GM12878 (cell line): Measurements from ENCODE around the gene ZFC3H1. TPM values are rescaled to one million over a fixed set of nuclear protein-coding genes. Genes with fewer than 3 reads are reported as not detected.

ENCODE experiments used
- ATF7 ChIP-seq: fragments of 450-650 bp; IDR thresholded peaks from 2 replicates; pipeline ENCODE4 v1.6.1; 2016; ENCODE audit warnings: low read depth, mild to moderate bottlenecking
- BCL11A ChIP-seq: IDR thresholded peaks from 2 replicates; pipeline ENCODE4 v1.6.1; 2011; ENCODE audit warnings: low read depth, low read length
- EGR1 ChIP-seq, 2 experiments: IDR thresholded peaks; 1 replicate in 1 of 2; 2 replicates in 1 of 2; pipeline ENCODE4 v1.6.1; 2011 to 2012; ENCODE audit warnings: low read depth in 2 of 2, low read length in 2 of 2, borderline replicate concordance in 1 of 2, mild to moderate bottlenecking in 1 of 2, moderate library complexity in 1 of 2
- EP300 ChIP-seq, 2 experiments: fragments of 150-350 bp in 1 of 2; IDR thresholded peaks; 2 replicates each; pipeline ENCODE4 v1.6.1; 2011 to 2012; ENCODE audit warnings: low read depth in 2 of 2, low read length in 2 of 2, borderline replicate concordance in 1 of 2, improper control_type of control experiment in 1 of 2, inconsistent platforms in 1 of 2; ENCODE audit not compliant: control insufficient read depth in 1 of 2
- FOXM1 ChIP-seq: IDR thresholded peaks from 2 replicates; pipeline ENCODE4 v1.6.1; 2012; ENCODE audit warnings: low read depth, mild to moderate bottlenecking, inconsistent platforms, low read length, moderate library complexity
- JUND ChIP-seq: IDR thresholded peaks from 2 replicates; pipeline ENCODE4 v1.6.1; 2012; ENCODE audit warnings: low read depth, mild to moderate bottlenecking, low read length, improper control_type of control experiment, moderate library complexity
- NFYB ChIP-seq: IDR thresholded peaks from 2 replicates; pipeline ENCODE4 v1.6.1; 2011; ENCODE audit warnings: low read depth, mild to moderate bottlenecking, low read length, improper control_type of control experiment, moderate library complexity; ENCODE audit not compliant: insufficient read depth
- PML ChIP-seq: IDR thresholded peaks from 2 replicates; pipeline ENCODE4 v1.6.1; 2012; ENCODE audit warnings: low read length, inconsistent platforms
- POLR2AphosphoS5 ChIP-seq: IDR thresholded peaks from 2 replicates; pipeline ENCODE4 v1.6.1; 2011; ENCODE audit warnings: mild to moderate bottlenecking, low read length, inconsistent platforms
- RAD21 ChIP-seq: IDR thresholded peaks from 2 replicates; pipeline ENCODE4 v1.6.1; 2011; ENCODE audit warnings: mild to moderate bottlenecking, low read depth, low read length, moderate library complexity; ENCODE audit not compliant: insufficient read depth
- RBBP5 ChIP-seq: fragments of 200-600 bp; sonication (generic); conservative IDR thresholded peaks from 2 replicates; pipeline ENCODE4 v1.6.1; 2016
- RUNX3 ChIP-seq: IDR thresholded peaks from 2 replicates; pipeline ENCODE4 v1.6.1; 2012; ENCODE audit warnings: low read length, inconsistent platforms
- SPI1 ChIP-seq: IDR thresholded peaks from 2 replicates; pipeline ENCODE4 v1.6.1; 2011; ENCODE audit warnings: low read depth, mild to moderate bottlenecking, low read length, moderate library complexity, borderline replicate concordance; ENCODE audit not compliant: insufficient read depth
- SREBF1 ChIP-seq: IDR thresholded peaks from 2 replicates; pipeline ENCODE4 v1.6.1; 2012; ENCODE audit warnings: mild to moderate bottlenecking, low read length
- SUPT20H ChIP-seq: IDR thresholded peaks from 2 replicates; pipeline ENCODE4 v1.6.1; 2011; ENCODE audit warnings: low read depth, mild to moderate bottlenecking, low read length, moderate library complexity, borderline replicate concordance; ENCODE audit not compliant: control insufficient read depth
- TCF7 ChIP-seq: IDR thresholded peaks from 2 replicates; pipeline ENCODE4 v1.6.1; 2014; ENCODE audit warnings: antibody characterized with exemption, borderline replicate concordance
- WRNIP1 ChIP-seq: IDR thresholded peaks from 2 replicates; pipeline ENCODE4 v1.6.1; 2011; ENCODE audit warnings: low read depth, low read length, improper control_type of control experiment, borderline replicate concordance
- YY1 ChIP-seq: IDR thresholded peaks from 2 replicates; pipeline ENCODE4 v1.6.1; 2011; ENCODE audit warnings: low read depth, mild to moderate bottlenecking, low read length
- ZNF207 ChIP-seq: fragments of 450-650 bp; IDR thresholded peaks from 2 replicates; pipeline ENCODE4 v1.6.1; 2014; ENCODE audit warnings: antibody characterized with exemption, mild to moderate bottlenecking, borderline replicate concordance
- polyA plus RNA-seq, 11 experiments: library from polyadenylated mRNA; depleted of rRNA in 4 of 11; unstranded in 6 of 11; stranded (reverse) in 5 of 11; fragments of >200 nt; fragmentation: Nextera tagmentation in 4 of 11; fragmentation: Illumina TruSeq in 1 of 11; extraction: Ambion mirVana in 4 of 11; extraction: Trizol in 1 of 11; gene quantifications; 1 replicate in 1 of 11; 2 replicates in 10 of 11; pipeline versions ENCODE4 v1.2.1 to v1.2.3, GENCODE V29; 2011 to 2016; ENCODE audit warnings: inconsistent platforms in 2 of 11, missing spikeins in 2 of 11, low read depth in 1 of 11
- total RNA-seq, 4 experiments: library from RNA; depleted of rRNA in 3 of 4; stranded (reverse); fragments of >200 nt in 3 of 4; fragmentation: Illumina TruSeq in 1 of 4; extraction: Trizol in 1 of 4; gene quantifications; 2 replicates each; pipeline versions ENCODE4 v1.2.1 to v1.2.3, GENCODE V29; 2013 to 2021
- TF ChIP-seq, protein P1 (sequence below): IDR thresholded peaks from 2 replicates; pipeline ENCODE4 v1.6.1; 2011; ENCODE audit warnings: low read depth, low read length, improper control_type of control experiment, borderline replicate concordance
- TF ChIP-seq, protein P2 (sequence below): IDR thresholded peaks from 2 replicates; pipeline ENCODE4 v1.6.1; 2012; ENCODE audit warnings: low read length, inconsistent platforms
- TF ChIP-seq, protein P3 (sequence below): IDR thresholded peaks from 2 replicates; pipeline ENCODE4 v1.6.1; 2011; ENCODE audit warnings: borderline replicate concordance, low read depth, mild to moderate bottlenecking, moderate library complexity, low read length; ENCODE audit not compliant: insufficient read depth, poor library complexity, severe bottlenecking
- TF ChIP-seq, protein P4 (sequence below): IDR thresholded peaks from 2 replicates; pipeline ENCODE4 v1.6.1; 2012; ENCODE audit warnings: mild to moderate bottlenecking, low read depth, low read length

The ZFC3H1 gene
- total and polyA plus RNA-seq, 10 of the 15 experiments (the other 5 are each of a cell fraction or from before 2014, with no cell fraction given) = 11.2 to 88.7 (median 25.9) TPM

DNA sequence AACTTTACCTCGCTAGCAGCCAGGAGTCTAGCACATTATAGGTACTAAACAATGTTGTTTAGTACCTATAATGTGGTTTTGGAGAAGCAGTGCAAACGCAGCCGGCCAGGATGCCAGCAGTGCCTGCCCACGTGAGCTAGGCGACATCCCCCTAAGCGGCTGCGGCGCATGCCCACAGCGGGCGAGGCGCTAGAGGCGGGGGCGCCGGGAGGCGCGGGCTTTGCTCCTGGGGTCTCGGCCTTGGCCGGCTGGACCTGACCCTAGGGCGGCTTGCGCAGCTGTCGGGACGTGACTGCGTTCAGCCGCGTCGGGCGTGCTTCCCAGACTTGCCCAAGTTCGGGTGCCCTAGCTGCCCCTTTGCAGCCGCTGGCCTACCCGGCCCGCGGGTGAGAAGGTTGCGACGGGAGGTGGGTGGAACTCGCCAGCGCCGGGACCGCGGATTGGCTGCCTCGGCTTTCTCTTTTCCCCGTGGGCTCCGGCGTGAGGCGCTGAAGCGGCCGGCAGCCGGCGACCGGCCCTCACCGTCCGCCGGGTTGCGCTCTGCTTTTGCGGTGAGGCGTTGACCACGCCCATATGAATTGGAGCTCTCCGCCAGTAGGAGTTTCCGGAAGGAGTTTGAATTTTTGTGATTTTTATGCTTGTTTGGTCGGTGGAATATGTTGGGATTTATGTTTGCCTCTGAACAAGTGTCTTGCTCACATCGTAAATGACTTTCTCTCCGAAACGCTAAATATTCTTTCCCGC, 22.4 kb upstream of the ZFC3H1 start, which contains the start of gene TMEM19 (continued):
- TF ChIP-seq, protein P1, sequence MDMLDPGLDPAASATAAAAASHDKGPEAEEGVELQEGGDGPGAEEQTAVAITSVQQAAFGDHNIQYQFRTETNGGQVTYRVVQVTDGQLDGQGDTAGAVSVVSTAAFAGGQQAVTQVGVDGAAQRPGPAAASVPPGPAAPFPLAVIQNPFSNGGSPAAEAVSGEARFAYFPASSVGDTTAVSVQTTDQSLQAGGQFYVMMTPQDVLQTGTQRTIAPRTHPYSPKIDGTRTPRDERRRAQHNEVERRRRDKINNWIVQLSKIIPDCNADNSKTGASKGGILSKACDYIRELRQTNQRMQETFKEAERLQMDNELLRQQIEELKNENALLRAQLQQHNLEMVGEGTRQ = peak; percentile 66
- TF ChIP-seq SPI1 (no peak), NFYB (peak; percentile 82; the same call in 1 of the 2 replicates), ATF7 (no peak), TCF7 (no peak), RUNX3 (peak; percentile 90), WRNIP1 (no peak), EP300 (IDR thresholded peaks at IDR 0.05; ENCODE audit: borderline replicate concordance in 1 of 2, control insufficient read depth in 1 of 2, low read depth in 2 of 2, low read length in 2 of 2) (no peak), EGR1 (IDR thresholded peaks at IDR 0.05; ENCODE audit: borderline replicate concordance in 1 of 2, low read depth in 2 of 2, low read length in 2 of 2) (peak in 1 of 2 experiments; percentile 59; a peak in 2 of 3 replicates), PML (peak; percentile 76; the same call in 1 of the 2 replicates), SUPT20H (no peak), ZNF207 (no peak), RAD21 (peak; percentile 44), POLR2AphosphoS5 (peak; percentile 65), FOXM1 (peak; percentile 23; the same call in 1 of the 2 replicates), JUND (no peak), SREBF1 (no peak), RBBP5 (peak; percentile 14; the same call in 1 of the 2 replicates), YY1 (peak; percentile 25; the same call in 1 of the 2 replicates), BCL11A (no peak)
- TF ChIP-seq, protein P2, sequence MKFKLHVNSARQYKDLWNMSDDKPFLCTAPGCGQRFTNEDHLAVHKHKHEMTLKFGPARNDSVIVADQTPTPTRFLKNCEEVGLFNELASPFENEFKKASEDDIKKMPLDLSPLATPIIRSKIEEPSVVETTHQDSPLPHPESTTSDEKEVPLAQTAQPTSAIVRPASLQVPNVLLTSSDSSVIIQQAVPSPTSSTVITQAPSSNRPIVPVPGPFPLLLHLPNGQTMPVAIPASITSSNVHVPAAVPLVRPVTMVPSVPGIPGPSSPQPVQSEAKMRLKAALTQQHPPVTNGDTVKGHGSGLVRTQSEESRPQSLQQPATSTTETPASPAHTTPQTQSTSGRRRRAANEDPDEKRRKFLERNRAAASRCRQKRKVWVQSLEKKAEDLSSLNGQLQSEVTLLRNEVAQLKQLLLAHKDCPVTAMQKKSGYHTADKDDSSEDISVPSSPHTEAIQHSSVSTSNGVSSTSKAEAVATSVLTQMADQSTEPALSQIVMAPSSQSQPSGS = no peak
- TF ChIP-seq, protein P3, sequence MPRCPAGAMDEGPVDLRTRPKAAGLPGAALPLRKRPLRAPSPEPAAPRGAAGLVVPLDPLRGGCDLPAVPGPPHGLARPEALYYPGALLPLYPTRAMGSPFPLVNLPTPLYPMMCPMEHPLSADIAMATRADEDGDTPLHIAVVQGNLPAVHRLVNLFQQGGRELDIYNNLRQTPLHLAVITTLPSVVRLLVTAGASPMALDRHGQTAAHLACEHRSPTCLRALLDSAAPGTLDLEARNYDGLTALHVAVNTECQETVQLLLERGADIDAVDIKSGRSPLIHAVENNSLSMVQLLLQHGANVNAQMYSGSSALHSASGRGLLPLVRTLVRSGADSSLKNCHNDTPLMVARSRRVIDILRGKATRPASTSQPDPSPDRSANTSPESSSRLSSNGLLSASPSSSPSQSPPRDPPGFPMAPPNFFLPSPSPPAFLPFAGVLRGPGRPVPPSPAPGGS = no peak
- TF ChIP-seq, protein P4, sequence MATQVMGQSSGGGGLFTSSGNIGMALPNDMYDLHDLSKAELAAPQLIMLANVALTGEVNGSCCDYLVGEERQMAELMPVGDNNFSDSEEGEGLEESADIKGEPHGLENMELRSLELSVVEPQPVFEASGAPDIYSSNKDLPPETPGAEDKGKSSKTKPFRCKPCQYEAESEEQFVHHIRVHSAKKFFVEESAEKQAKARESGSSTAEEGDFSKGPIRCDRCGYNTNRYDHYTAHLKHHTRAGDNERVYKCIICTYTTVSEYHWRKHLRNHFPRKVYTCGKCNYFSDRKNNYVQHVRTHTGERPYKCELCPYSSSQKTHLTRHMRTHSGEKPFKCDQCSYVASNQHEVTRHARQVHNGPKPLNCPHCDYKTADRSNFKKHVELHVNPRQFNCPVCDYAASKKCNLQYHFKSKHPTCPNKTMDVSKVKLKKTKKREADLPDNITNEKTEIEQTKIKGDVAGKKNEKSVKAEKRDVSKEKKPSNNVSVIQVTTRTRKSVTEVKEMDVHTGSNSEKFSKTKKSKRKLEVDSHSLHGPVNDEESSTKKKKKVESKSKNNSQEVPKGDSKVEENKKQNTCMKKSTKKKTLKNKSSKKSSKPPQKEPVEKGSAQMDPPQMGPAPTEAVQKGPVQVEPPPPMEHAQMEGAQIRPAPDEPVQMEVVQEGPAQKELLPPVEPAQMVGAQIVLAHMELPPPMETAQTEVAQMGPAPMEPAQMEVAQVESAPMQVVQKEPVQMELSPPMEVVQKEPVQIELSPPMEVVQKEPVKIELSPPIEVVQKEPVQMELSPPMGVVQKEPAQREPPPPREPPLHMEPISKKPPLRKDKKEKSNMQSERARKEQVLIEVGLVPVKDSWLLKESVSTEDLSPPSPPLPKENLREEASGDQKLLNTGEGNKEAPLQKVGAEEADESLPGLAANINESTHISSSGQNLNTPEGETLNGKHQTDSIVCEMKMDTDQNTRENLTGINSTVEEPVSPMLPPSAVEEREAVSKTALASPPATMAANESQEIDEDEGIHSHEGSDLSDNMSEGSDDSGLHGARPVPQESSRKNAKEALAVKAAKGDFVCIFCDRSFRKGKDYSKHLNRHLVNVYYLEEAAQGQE = no peak
